GM18499 (cell line): ENCODE data around the gene MEIS1.

Experiments used
- ATAC-seq: cut with Tn5 transposase; IDR thresholded peaks from one replicate; pipeline ENCODE4 v1.9.1; 2021; ENCODE audit warnings: moderate number of reproducible peaks; ENCODE audit not compliant: insufficient read depth, unreplicated experiment

Gene MEIS1

GRCh38 chr2:66528974-66529724, 94.2 kb downstream of the MEIS1 start:
- no peak for ATAC-seq

DNA sequence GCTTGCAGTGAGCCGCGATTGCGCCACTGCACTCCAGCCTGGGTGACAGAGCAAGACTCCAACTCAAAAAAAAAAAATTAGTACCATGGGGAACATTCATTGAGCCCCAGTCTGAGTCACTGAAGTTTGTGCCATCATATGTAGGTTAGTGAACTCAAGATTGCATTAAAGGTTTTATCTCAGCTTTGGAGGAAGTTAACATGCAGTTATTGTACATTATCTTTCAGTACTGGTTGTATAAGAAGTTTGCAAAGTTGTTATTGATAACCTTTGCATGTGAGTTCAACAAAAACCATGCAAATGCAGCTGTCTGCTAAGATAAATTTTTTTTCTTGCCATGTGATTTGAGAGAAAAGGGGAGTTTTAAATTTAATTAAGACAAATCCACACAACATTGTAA, 95.7 kb downstream of the MEIS1 start:
- no peak for ATAC-seq

- ATAC-seq: no peak
Observed at GRCh38 chr2:66531155-66531554, 96.2 kb downstream of the MEIS1 start.

GRCh38 chr2:66531567-66531966, 96.6 kb downstream of the MEIS1 start:
- ATAC-seq: no peak

DNA sequence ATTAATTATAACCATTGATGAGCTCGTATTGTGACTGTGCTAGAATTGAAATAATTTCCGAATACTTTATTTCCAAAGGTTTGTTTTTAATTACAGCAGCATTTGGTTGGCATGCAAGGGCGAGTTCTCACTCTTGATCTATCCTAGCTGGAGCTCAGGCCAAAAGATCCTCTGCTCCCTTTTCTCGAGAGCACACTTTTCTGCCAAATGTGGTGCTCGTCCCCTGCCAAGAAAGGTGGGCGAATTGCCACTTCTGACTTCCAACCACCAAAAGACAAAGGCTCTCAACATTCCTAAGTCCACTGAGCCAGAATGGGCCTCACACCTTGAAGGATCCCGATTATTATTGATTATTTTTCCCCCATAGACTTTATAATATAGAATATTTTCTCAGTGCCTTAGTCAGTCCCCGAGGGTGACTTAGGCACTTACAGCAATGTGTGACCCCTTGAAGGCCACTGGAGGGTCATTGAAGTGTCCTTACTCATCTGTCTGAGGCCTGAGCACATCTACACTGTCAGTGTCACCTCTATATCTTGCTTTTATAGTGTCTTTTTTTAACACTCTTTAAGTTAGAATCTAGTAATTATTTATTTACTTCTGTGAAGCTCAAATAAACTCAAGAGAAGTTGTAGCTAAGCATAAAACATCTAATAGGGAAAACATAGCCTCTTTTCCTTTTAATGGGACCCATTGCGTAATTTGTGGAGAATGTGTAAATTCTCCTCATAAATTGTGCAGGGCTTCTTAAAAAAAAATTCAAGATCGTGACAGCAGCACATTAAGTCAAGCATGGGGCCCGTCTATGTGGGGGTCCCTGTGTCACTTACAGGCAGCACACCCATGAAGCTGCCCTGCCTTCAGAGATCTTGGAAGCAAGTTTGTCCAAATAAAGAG, 98.3 kb downstream of the MEIS1 start:
- no peak for ATAC-seq

- ATAC-seq: no peak
Observed at GRCh38 chr2:66534461-66534860, 99.5 kb downstream of the MEIS1 start.

DNA sequence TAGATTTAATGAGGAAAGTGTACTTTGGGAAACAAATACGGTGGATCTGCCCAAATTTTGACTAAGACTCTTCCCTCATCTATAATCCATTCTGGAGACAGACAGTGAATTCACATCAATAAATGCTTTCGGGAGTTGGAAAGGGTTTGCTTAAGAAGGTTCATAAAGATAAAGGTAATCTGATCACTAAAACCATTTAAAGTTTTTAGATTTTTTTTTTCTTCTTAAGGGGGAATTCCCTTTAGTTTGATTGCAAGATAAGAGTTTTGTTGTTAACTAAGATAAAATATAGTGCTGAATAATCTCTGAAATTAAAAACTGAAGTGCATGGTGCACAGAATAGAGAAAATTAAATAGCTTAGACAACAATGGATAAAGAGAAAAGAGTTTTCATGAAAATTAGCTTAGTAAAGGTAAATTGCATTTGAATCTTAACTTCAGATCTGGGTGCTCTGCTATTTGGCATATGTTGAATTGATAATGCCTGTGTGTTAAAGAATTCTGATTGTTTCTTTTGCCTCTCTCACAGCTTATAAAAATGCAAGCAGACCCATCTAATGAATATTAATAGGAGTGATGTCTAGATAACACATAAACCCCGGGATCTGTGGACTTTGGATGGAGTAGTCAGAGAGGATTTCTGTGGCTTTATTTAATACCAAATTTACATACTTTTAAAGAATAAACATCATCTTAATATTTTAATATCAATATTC, 100.8 kb downstream of the MEIS1 start:
- ATAC-seq: no peak

DNA sequence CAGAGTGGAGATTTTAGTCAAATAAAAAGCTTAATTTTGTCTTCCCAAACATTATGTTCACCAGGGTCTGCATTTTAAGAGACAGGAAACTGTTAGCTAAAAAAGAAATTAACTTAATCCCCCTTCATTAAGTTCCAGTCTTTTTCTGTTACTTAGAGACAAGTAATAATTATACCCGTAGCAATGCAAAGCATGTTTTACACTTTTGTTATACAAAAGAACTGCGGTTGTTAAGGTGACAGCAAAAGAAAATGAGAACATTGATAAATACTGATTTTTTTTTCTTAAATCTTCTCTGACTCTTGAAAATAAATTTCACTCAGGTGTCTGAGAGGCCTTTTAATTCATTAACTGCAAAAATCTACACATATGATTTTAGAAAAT, 101.4 kb downstream of the MEIS1 start:
- ATAC-seq: no peak

DNA sequence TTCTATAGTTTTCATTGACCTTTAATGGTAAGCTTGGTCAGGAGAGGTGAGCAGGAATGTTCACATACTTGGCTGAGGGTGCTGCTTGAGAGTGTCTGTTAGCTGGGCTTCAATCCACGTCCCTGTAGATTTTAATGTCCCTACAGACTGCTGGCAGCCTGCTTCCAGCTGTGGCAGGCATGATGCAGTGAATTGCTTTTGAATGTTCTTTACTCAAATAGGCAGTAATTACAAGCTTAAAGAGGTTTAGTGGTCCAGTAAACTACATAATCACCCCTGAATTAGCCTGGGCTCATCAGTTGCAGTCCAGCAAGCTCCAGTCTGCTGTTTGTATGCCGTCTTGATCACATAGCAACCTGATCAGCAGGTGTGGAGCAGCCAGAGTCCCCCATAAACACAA, 102.1 kb downstream of the MEIS1 start:
- ATAC-seq: no peak

- ATAC-seq: no peak
Observed at GRCh38 chr2:66538291-66538690, 103.4 kb downstream of the MEIS1 start.

DNA sequence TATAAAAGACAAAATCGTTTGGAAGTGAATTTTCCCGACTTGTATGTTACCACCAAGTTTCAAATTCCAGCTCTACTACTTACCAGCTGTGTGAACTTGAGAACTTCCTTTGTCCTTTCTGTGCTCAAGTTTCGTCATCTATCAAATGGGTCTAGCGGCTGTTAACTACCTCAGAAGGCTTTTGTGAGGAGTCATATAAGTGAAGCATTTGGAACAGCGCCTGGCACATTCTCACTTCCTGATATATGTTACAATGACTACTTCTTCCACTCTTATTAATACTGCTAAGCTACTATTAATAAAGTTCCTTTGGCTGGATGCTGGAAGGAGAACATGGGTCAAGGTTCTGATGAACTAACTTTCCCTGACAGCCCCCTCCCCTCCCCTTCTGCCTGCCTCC, 104.5 kb downstream of the MEIS1 start:
- ATAC-seq: no peak

GRCh38 chr2:66541646-66542045, 106.7 kb downstream of the MEIS1 start:
- no peak for ATAC-seq

DNA sequence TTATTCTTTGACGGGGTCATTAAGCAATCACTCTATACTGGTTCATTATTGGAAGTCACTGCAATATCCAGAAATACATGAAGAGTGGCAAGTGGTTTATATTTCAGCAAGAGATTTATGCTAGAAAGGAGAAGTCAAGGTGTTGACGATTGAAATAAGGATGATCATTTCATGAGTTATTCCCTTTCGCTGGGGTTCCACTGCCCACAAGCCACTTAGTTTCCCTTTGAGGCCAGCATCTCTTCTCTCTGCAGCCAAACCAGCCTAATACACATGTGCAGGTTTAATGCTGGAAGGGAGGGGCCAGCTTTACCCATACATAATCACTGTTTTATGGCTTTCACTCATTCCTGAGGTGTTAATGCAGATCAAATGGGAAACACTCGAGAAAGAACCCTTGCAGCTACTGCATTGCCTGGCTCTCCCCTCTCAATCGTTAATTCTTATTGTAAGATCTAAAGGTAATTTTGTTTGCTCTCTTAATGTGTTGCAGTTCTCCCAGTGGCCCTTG, 108.4 kb downstream of the MEIS1 start:
- ATAC-seq: no peak

- no peak for ATAC-seq
Observed at GRCh38 chr2:66544258-66544657, 109.3 kb downstream of the MEIS1 start.

DNA sequence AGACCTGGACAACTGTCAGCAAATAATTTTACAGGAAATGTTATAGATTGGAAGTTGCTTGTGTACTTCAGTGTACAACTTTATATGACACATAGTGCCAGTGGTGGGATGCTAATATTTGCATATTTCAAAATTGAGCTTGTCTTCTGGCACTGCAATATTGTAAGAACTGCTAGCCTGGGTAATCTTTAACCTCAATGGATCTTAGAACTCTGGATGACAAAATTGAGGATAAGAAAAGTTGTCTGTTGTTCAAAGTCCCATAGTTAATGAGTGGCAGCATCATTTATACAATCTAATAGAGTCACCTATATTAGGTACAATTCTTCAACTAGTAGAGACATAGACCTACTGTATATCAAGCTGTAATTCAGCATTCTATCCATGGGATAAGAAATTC, 110.3 kb downstream of the MEIS1 start:
- no peak for ATAC-seq

DNA sequence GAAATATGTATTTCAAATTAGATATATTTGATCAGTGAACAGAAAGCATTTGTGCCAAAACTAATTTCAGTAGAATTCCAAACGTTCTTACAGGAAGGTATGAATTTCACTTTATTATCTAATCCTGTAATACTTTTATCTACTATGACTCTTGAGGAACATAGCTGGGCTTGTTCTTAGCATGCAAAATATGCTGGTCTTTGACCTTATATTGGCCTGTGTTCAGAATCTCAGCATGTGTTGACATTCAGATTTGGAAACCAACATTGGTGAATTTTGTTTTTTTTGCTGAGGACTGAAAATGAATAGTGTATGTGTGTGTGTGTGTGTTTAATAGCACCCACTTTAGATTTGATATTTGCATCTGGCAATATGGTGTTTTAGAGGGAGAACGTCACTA, 112.2 kb downstream of the MEIS1 start:
- ATAC-seq: no peak

- ATAC-seq: no peak
Observed at GRCh38 chr2:66547887-66548286, 113.0 kb downstream of the MEIS1 start.

- no peak for ATAC-seq
Observed at GRCh38 chr2:66548422-66548821, 113.5 kb downstream of the MEIS1 start.

DNA sequence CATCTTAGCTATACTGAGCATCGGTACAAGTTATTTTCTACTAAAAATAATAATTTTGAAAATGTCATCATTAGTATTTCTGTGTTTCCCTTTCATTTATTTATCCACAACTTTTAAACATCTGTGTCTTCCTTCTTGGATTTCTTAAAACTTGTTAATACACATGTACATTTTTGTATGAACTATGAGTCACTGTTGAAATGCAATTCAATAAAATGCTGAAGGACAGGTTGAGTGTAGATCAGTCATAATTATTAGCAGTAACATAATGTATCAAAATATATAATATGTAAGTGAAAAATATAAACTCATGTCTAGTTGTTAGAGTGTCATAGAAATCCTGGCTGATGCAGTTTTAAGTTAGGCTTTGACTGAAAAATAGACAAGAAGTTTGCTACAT, 115.9 kb downstream of the MEIS1 start:
- no peak for ATAC-seq

GRCh38 chr2:66553370-66553769, 118.4 kb downstream of the MEIS1 start:
- no peak for ATAC-seq

GRCh38 chr2:66555091-66555490, 120.2 kb downstream of the MEIS1 start:
- ATAC-seq: no peak
